ENCODE measurements around the gene TADA3. TPM values are rescaled to one million over a fixed set of nuclear protein-coding genes. Genes with fewer than 3 reads are reported as not detected.

Gene TADA3
- total and polyA plus RNA-seq, 2 donors (not counting 3 experiments of a cell fraction or from before 2014, with no cell fraction given) = 27.8 to 31.0 TPM

DNA sequence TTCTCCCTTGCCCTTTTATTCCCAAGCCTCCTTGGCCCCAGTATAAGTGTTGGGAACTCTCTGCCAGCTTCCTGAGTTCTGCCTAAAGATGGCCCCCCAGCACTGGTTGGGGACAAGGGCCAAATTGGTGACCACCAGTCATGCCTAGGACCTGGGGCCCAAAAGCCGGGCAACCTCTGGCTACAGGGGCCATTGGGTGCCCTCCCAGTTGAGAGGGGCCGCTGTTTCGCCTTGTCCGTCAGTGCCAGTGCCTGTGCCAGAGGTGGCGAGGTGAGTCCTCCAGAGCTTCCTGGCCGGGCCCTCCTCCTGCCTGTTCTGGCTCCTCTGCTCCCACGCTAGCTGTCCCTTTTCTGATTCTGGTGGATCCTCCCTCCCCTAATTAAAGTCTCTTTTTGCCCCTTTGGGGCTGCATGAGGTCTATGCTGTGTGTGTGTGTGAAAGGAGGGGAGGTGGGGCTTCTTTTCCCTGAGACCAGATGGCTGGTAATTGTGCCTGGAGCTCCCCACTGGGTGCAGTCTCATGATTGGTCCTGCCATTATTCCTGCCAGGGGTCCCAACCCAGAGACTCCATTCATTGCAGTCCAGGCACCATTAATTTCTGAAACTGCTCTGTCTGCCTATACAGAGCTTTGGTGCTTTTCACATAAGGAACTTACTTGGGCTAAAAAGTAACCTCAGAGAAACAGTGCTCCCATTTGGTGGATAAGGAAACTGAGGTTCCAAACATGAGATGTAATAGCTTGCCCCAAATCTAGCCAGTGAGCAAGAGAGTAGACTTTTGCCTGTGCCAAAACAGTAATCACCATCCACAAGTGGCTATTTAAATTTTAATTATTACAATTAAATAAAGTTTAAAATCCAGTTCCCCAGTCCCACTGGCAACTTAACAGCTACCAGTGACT lies 14.7 kb upstream of the TADA3 start:
- Histone ChIP-seq H2AFZ (ENCODE audit: low read depth, low read length) (no peak overlapping the region), H4K20me1 (replicated peaks; ENCODE audit: control insufficient read depth, extremely low read depth, insufficient read depth, low read length) (no peaks in the 10 kb centered on the region), H3K4me1 (ENCODE audit: control insufficient read depth, extremely low read depth, insufficient read depth, low read length) (peaks cover 12% of the 10 kb centered on the region), H3K9me3 (replicated peaks; ENCODE audit: control insufficient read depth, insufficient read depth, low read length) (no peaks in the 10 kb centered on the region), H3K27ac (ENCODE audit: insufficient read depth, low read depth, low read length) (no peak overlapping the region), H3K36me3 (ENCODE audit: control insufficient read depth in 2 of 2, extremely low read depth in 1 of 2, insufficient read depth in 2 of 2, low read length in 2 of 2) (peaks cover 20 to 38% of the 10 kb centered on the region in 2 experiments), H3K4me2 (ENCODE audit: insufficient read depth, low read length) (no peak overlapping the region), H3K9ac (replicated peaks; ENCODE audit: extremely low read depth, insufficient read depth, low read length) (no peak overlapping the region), H3K9me1 (replicated peaks; ENCODE audit: control insufficient read depth, extremely low read depth, insufficient read depth, low read length) (no peaks in the 10 kb centered on the region), H3K4me3 (replicated peaks in 1 of 3; ENCODE audit: insufficient read depth in 1 of 3, low read depth in 1 of 3, low read length in 3 of 3) (no peak overlapping the region), H3K79me2 (ENCODE audit: control insufficient read depth, insufficient read depth, low read length) (no peaks in the 10 kb centered on the region), H3K27me3 (ENCODE audit: control insufficient read depth in 2 of 2, insufficient read depth in 2 of 2, low read length in 2 of 2) (no peaks in the 10 kb centered on the region)
- CTCF ChIA-PET = interaction anchor here (2.8 kb wide), 1 partner anchor 140 kb away, joined by 12 read pairs; no protein-coding TSS in a partner anchor
- intact Hi-C loops (cut with micrococcal nuclease) = loop anchor here (10.0 kb wide), 1 partner anchor 302 kb away; no protein-coding TSS in a partner anchor
- no peak for DNase-seq (ENCODE audit: low read depth, low spot score)
- no peak for TF ChIP-seq EZH2 (IDR thresholded peaks at IDR 0.05; ENCODE audit: borderline replicate concordance, low read depth, low read length, severe bottlenecking)
- TF ChIP-seq GATA2 (IDR thresholded peaks at IDR 0.05; ENCODE audit: insufficient read depth, insufficient read length, low read depth, low read length) = no peak
- TSS peak; percentile 72 for BruUV-seq (replicated peaks)
- dilution Hi-C loops (cut with MboI; ENCODE audit: extremely low pct_ligation_motif_present, low sequenced_read_pairs) = no loop called here
- POLR2A ChIA-PET = no interaction called here
- no peak for FAIRE-seq

DNA sequence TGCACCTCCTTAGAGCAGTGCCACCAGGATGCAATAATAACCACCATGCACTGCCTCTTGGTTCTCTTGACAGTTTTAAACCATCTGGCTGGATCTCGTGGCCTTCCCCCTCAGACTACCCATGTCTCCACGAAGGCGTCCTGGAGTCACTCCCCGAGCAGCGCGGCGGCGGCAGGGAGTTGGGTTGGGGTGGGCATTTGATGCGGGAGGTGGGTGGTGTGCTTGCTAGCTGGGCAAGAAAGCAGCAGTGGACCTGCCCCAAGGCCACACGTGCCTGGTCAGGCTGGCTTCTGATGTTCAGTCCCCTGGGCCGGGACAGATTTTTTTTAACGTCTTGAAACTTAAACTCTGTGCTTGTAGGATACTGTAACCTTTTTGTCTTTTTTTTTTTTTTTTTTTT lies 13.9 kb upstream of the TADA3 start:
- H3K36me3 ChIP-seq (ENCODE audit: control insufficient read depth in 2 of 2, extremely low read depth in 1 of 2, insufficient read depth in 2 of 2, low read length in 2 of 2) = peaks cover 26 to 43% of the 10 kb centered on the region in 2 experiments
- no peak for FAIRE-seq

More for the DNA sequence above, 13.9 kb upstream of the TADA3 start:
- no peak overlapping the region for H3K27ac ChIP-seq (ENCODE audit: insufficient read depth, low read depth, low read length)
- H3K4me2 ChIP-seq (ENCODE audit: insufficient read depth, low read length) = no peak overlapping the region
- H3K9me3 ChIP-seq (replicated peaks; ENCODE audit: control insufficient read depth, insufficient read depth, low read length) = no peaks in the 10 kb centered on the region
- no peaks in the 10 kb centered on the region for H4K20me1 ChIP-seq (replicated peaks; ENCODE audit: control insufficient read depth, extremely low read depth, insufficient read depth, low read length)
- no peak for TF ChIP-seq GATA2 (IDR thresholded peaks at IDR 0.05; ENCODE audit: insufficient read depth, insufficient read length, low read depth, low read length)
- H3K4me1 ChIP-seq (ENCODE audit: control insufficient read depth, extremely low read depth, insufficient read depth, low read length) = peaks cover 12% of the 10 kb centered on the region
- BruUV-seq (replicated peaks) = no TSS peak
- ChIA-PET POLR2A (no interaction called here), CTCF (interaction anchor here (2.4 kb wide), 1 partner anchor 140 kb away, joined by 10 read pairs; no protein-coding TSS in a partner anchor)
- dilution Hi-C loops (cut with MboI; ENCODE audit: extremely low pct_ligation_motif_present, low sequenced_read_pairs) = no loop called here
- no peaks in the 10 kb centered on the region for H3K27me3 ChIP-seq (ENCODE audit: control insufficient read depth in 2 of 2, insufficient read depth in 2 of 2, low read length in 2 of 2)
- no peak overlapping the region for H3K4me3 ChIP-seq (replicated peaks in 1 of 3; ENCODE audit: insufficient read depth in 1 of 3, low read depth in 1 of 3, low read length in 3 of 3)
- H3K9me1 ChIP-seq (replicated peaks; ENCODE audit: control insufficient read depth, extremely low read depth, insufficient read depth, low read length) = no peaks in the 10 kb centered on the region
- intact Hi-C loops (cut with micrococcal nuclease) = loop anchor here (10.0 kb wide), 1 partner anchor 301 kb away; no protein-coding TSS in a partner anchor
- H3K9ac ChIP-seq (replicated peaks; ENCODE audit: extremely low read depth, insufficient read depth, low read length) = no peak overlapping the region
- no peaks in the 10 kb centered on the region for H3K79me2 ChIP-seq (ENCODE audit: control insufficient read depth, insufficient read depth, low read length)
- H2AFZ ChIP-seq (ENCODE audit: low read depth, low read length) = no peak overlapping the region
- DNase-seq (ENCODE audit: low read depth, low spot score) = no peak
